Prostate gland (tissue), 2 donors: ENCODE measurements around the gene LACRT.

ENCODE experiments used
- POLR2A ChIP-seq: fragments of 450-650 bp; IDR thresholded peaks from one replicate; pipeline ENCODE4 v1.6.1; 2016; ENCODE audit warnings: antibody characterized with exemption, mild to moderate bottlenecking
- TF ChIP-seq, protein P1 (sequence below), 4 experiments: fragments of 200-600 bp in 2 of 4; fragments of 450-650 bp in 2 of 4; sonication (generic) in 2 of 4; IDR thresholded peaks; 1 replicate in 3 of 4; 2 replicates in 1 of 4; pipeline ENCODE4 v1.5.1; 2016 to 2019; ENCODE audit warnings: antibody characterized with exemption in 4 of 4, mild to moderate bottlenecking in 2 of 4, moderate library complexity in 2 of 4

DNA sequence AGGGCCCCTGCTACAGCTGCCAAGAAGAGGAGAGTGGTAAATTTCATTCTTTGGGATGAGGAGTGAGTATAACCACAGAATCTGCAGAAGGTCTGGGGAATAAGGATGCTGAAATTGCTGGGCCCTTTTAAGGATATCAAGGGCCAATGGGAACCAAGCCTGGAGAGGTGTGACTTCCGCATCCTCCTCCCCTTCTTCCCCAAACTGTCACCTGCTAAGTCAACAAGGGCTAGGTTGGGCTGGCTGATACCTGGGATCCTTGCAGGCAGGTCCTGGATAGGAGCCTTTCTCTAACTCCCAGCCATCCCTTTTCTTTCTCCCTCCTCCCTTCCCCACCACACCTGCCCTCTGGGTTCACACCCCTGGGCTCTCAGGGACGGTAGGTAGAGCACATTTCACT lies at the start of gene LACRT:
- TF ChIP-seq, protein P1, sequence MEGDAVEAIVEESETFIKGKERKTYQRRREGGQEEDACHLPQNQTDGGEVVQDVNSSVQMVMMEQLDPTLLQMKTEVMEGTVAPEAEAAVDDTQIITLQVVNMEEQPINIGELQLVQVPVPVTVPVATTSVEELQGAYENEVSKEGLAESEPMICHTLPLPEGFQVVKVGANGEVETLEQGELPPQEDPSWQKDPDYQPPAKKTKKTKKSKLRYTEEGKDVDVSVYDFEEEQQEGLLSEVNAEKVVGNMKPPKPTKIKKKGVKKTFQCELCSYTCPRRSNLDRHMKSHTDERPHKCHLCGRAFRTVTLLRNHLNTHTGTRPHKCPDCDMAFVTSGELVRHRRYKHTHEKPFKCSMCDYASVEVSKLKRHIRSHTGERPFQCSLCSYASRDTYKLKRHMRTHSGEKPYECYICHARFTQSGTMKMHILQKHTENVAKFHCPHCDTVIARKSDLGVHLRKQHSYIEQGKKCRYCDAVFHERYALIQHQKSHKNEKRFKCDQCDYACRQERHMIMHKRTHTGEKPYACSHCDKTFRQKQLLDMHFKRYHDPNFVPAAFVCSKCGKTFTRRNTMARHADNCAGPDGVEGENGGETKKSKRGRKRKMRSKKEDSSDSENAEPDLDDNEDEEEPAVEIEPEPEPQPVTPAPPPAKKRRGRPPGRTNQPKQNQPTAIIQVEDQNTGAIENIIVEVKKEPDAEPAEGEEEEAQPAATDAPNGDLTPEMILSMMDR (IDR thresholded peaks at IDR 0.05): no peak
- TF ChIP-seq POLR2A: no peak
